ENCODE results near the gene HNRNPA3. TPM values are rescaled to one million over a fixed set of nuclear protein-coding genes. Genes with fewer than 3 reads are reported as not detected.

Gene HNRNPA3
- total and polyA plus RNA-seq, 2 experiments from 2014 or later, result 151 to 290 TPM

- Mint-ChIP-seq H3K27ac (no peak overlapping the region), H3K36me3 (ENCODE audit: low read depth) (peaks cover 37% of the 10 kb centered on the region), H3K4me1 (peaks cover 55% of the 10 kb centered on the region), H3K9me3 (peaks cover 21% of the 10 kb centered on the region), H3K27me3 (ENCODE audit: insufficient read depth, low read depth, poor library complexity) (peaks cover 10% of the 10 kb centered on the region), H3K4me3 (no peak overlapping the region)
- Histone ChIP-seq H3K36me3 (ENCODE audit: insufficient read depth) (0 out of 2 replicates have a peak, but pooled peaks cover 6% of the 10 kb centered on the region), H2AFZ (no peak overlapping the region), H3K27me3 (ENCODE audit: insufficient read depth) (no peaks in the 10 kb centered on the region), H3K4me1 (ENCODE audit: insufficient read depth) (peaks cover 41% of the 10 kb centered on the region), H3F3A (replicated peaks; ENCODE audit: low read depth) (no peaks in the 10 kb centered on the region), H3K4me2 (no peak overlapping the region), H3K27ac (ENCODE audit: low read depth) (no peak overlapping the region; the same call in 1 of the 2 replicates), H3K79me2 (replicated peaks; ENCODE audit: insufficient read depth) (peaks cover 100% of the 10 kb centered on the region), H3K4me3 (no peak overlapping the region), H3K9me2 (ENCODE audit: insufficient read depth) (no peaks in the 10 kb centered on the region), H4K20me1 (replicated peaks; ENCODE audit: insufficient read depth) (peaks cover 61% of the 10 kb centered on the region)
- TF ChIP-seq EZH2 (IDR thresholded peaks at IDR 0.05; ENCODE audit: low read depth, unreplicated experiment), result no peak
- TF ChIP-seq NANOG (IDR thresholded peaks at IDR 0.05; ENCODE audit: borderline replicate concordance), result no peak
- TF ChIP-seq JUNB (IDR thresholded peaks at IDR 0.05; ENCODE audit: unreplicated experiment), result no peak
- no peak for TF ChIP-seq EZH2phosphoT487 (IDR thresholded peaks at IDR 0.05; ENCODE audit: unreplicated experiment)
- DNase-seq (ENCODE audit: low spot score), result no peak
- ATAC-seq, result no peak
Observed at GRCh38 chr2:177257471-177257870, 44.9 kb downstream of the HNRNPA3 start.

GRCh38 chr2:177258059-177258458, 45.5 kb downstream of the HNRNPA3 start:
- Histone ChIP-seq H4K20me1 (replicated peaks; ENCODE audit: insufficient read depth) (peaks cover 62% of the 10 kb centered on the region), H3F3A (replicated peaks; ENCODE audit: low read depth) (no peaks in the 10 kb centered on the region), H2AFZ (no peak overlapping the region), H3K27me3 (ENCODE audit: insufficient read depth) (no peaks in the 10 kb centered on the region), H3K9me2 (ENCODE audit: insufficient read depth) (no peaks in the 10 kb centered on the region), H3K36me3 (ENCODE audit: insufficient read depth) (0 out of 2 replicates have a peak, but pooled peaks cover 6% of the 10 kb centered on the region), H3K4me1 (ENCODE audit: insufficient read depth) (peaks cover 44% of the 10 kb centered on the region), H3K4me2 (no peak overlapping the region), H3K27ac (ENCODE audit: low read depth) (no peak overlapping the region), H3K4me3 (no peak overlapping the region), H3K79me2 (replicated peaks; ENCODE audit: insufficient read depth) (peaks cover 100% of the 10 kb centered on the region)
- Mint-ChIP-seq H3K27me3 (ENCODE audit: insufficient read depth, low read depth, poor library complexity) (peaks cover 5% of the 10 kb centered on the region), H3K4me3 (no peak overlapping the region), H3K36me3 (ENCODE audit: low read depth) (peaks cover 34% of the 10 kb centered on the region), H3K4me1 (peaks cover 53% of the 10 kb centered on the region), H3K27ac (no peak overlapping the region), H3K9me3 (peaks cover 21% of the 10 kb centered on the region)
- DNase-seq (ENCODE audit: low spot score) (no peak), ATAC-seq (no peak)
- no peak for TF ChIP-seq EZH2phosphoT487 (IDR thresholded peaks at IDR 0.05; ENCODE audit: unreplicated experiment)
- TF ChIP-seq ZNF331 (CRISPR knock-in tag; IDR thresholded peaks at IDR 0.05; ENCODE audit: low read depth), result no peak
- no peak for TF ChIP-seq ETS1 (IDR thresholded peaks at IDR 0.05)
- TF ChIP-seq STAT1 (IDR thresholded peaks at IDR 0.05; ENCODE audit: unreplicated experiment), result no peak
- no peak for TF ChIP-seq CTCF (conservative IDR thresholded peaks at IDR 0.05; ENCODE audit: low read depth in 2 of 2)
- TF ChIP-seq EZH2 (IDR thresholded peaks at IDR 0.05; ENCODE audit: low read depth, unreplicated experiment), result no peak
- TF ChIP-seq ZNF114 (CRISPR knock-in tag; IDR thresholded peaks at IDR 0.05), result no peak
- TF ChIP-seq REST (IDR thresholded peaks at IDR 0.05; ENCODE audit: unreplicated experiment), result no peak
